H1 (cell line): ENCODE measurements around the gene DOCK9. TPM values are rescaled to one million over a fixed set of nuclear protein-coding genes. Genes with fewer than 3 reads are reported as not detected.

ENCODE experiments used
- CTCF ChIA-PET: fragments of 300-600 bp; sonication (Branson Sonifier 250); formaldehyde crosslinking; loops from one replicate; lab custom pipeline; 2021; ENCODE audit not compliant: partially characterized antibody; lab: Charles Lee
- POLR2A ChIA-PET: fragments of 300-600 bp; sonication (Branson Sonifier 250); formaldehyde crosslinking; loops from one replicate; lab custom pipeline; 2021; ENCODE audit warnings: inconsistent platforms; ENCODE audit not compliant: partially characterized antibody; lab: Charles Lee
- DNase-seq, 2 experiments: peaks; one replicate each; pipeline versions ENCODE4 v3.0.0 to v3.0.0-alpha.2; 2010 to 2022; ENCODE audit warnings: low spot score in 2 of 2, low read depth in 1 of 2, mixed read lengths in 1 of 2
- FAIRE-seq: peaks from 2 replicates; lab custom pipeline; 2011; peaks lifted over from hg19 to GRCh38; lab: Jason Lieb, UNC
- H2AFZ ChIP-seq: 2 replicates; pipeline ENCODE4 v1.8.1; 2012; ENCODE audit warnings: low read length, inconsistent platforms
- H2AK5ac ChIP-seq: 2 replicates; pipeline ENCODE4 v1.6.1; 2013; ENCODE audit warnings: low read depth, low read length
- H2BK120ac ChIP-seq: replicated peaks from 2 replicates; pipeline ENCODE3; 2013; ENCODE audit warnings: low read depth, low read length, inconsistent platforms
- H2BK12ac ChIP-seq: 2 replicates; pipeline ENCODE4 v1.6.1; 2013; ENCODE audit warnings: low read depth, low read length
- H2BK15ac ChIP-seq: 2 replicates; pipeline ENCODE4 v1.6.1; 2013; ENCODE audit warnings: low read length
- H2BK20ac ChIP-seq: 2 replicates; pipeline ENCODE4 v1.6.1; 2013; ENCODE audit warnings: low read length
- H2BK5ac ChIP-seq: 2 replicates; pipeline ENCODE4 v1.6.1; 2013; ENCODE audit warnings: low read depth, low read length
- H3K14ac ChIP-seq: 2 replicates; pipeline ENCODE4 v1.6.1; 2013; ENCODE audit warnings: inconsistent platforms; ENCODE audit not compliant: insufficient read length
- H3K18ac ChIP-seq: 2 replicates; pipeline ENCODE4 v1.6.1; 2013; ENCODE audit warnings: low read length; ENCODE audit errors: extremely low read depth
- H3K23ac ChIP-seq: 2 replicates; pipeline ENCODE4 v1.6.1; 2013; ENCODE audit warnings: inconsistent platforms; ENCODE audit not compliant: insufficient read length
- H3K23me2 ChIP-seq: 2 replicates; pipeline ENCODE4 v1.6.1; 2013; ENCODE audit warnings: low read depth, low read length
- H3K27ac ChIP-seq: 2 replicates; pipeline ENCODE4 v1.6.1; 2011; ENCODE audit warnings: low read depth, low read length, inconsistent platforms
- H3K27me3 ChIP-seq, 4 experiments: replicated peaks in 1 of 4; 1 replicate in 1 of 4; 2 replicates in 3 of 4; pipeline versions ENCODE4 v1.6.1 to v1.8.1; 2011 to 2013; ENCODE audit warnings: low read length in 3 of 4, mild to moderate bottlenecking in 3 of 4, inconsistent platforms in 2 of 4, mixed read lengths in 2 of 4, moderate library complexity in 1 of 4; ENCODE audit not compliant: control insufficient read depth in 3 of 4, insufficient read depth in 3 of 4; ENCODE audit errors: extremely low read depth in 1 of 4
- H3K36me3 ChIP-seq, 4 experiments: 2 replicates each; pipeline versions ENCODE4 v1.6.1 to v1.8.1; 2011 to 2013; ENCODE audit warnings: mild to moderate bottlenecking in 4 of 4, low read length in 3 of 4, moderate library complexity in 2 of 4, control low read depth in 1 of 4, inconsistent platforms in 1 of 4; ENCODE audit not compliant: insufficient read depth in 4 of 4, control insufficient read depth in 2 of 4
- H3K4ac ChIP-seq: replicated peaks from 2 replicates; pipeline ENCODE3; 2013; ENCODE audit warnings: low read length, low read depth, mixed read lengths, inconsistent platforms; ENCODE audit not compliant: insufficient read length
- H3K4me1 ChIP-seq, 4 experiments: replicated peaks in 1 of 4; 1 replicate in 1 of 4; 2 replicates in 3 of 4; pipeline versions ENCODE4 v1.6.1 to v1.8.1; 2011 to 2013; ENCODE audit warnings: low read length in 3 of 4, inconsistent platforms in 2 of 4, mixed read lengths in 1 of 4; ENCODE audit not compliant: insufficient read depth in 4 of 4, control insufficient read depth in 3 of 4
- H3K4me2 ChIP-seq, 2 experiments: 2 replicates each; pipeline versions ENCODE4 v1.6.1 to v1.8.1; 2011 to 2013; ENCODE audit warnings: low read depth in 2 of 2, low read length in 2 of 2, control low read depth in 1 of 2, inconsistent platforms in 1 of 2, mild to moderate bottlenecking in 1 of 2; ENCODE audit not compliant: insufficient read depth in 1 of 2
- H3K4me3 ChIP-seq, 4 experiments: fragments of 200-600, 300-600 bp in 1 of 4; sonication (generic), shearing (Covaris generic), sonication (Bioruptor Twin) in 1 of 4; 2 replicates each; pipeline versions ENCODE4 v1.5.1 to v1.8.1; 2011 to 2016; ENCODE audit warnings: low read length in 4 of 4, low read depth in 3 of 4, control low read depth in 2 of 4, inconsistent platforms in 2 of 4, mild to moderate bottlenecking in 2 of 4, mixed read lengths in 1 of 4, moderate library complexity in 1 of 4; ENCODE audit not compliant: insufficient read depth in 2 of 4; ENCODE audit errors: extremely low read depth in 1 of 4
- H3K56ac ChIP-seq: replicated peaks from 2 replicates; pipeline ENCODE3; 2013; ENCODE audit warnings: low read depth, mild to moderate bottlenecking, mixed read lengths, low read length, inconsistent platforms; ENCODE audit not compliant: insufficient read length
- H3K79me1 ChIP-seq: 2 replicates; pipeline ENCODE4 v1.6.1; 2013; ENCODE audit warnings: low read depth, low read length, control low read depth
- H3K79me2 ChIP-seq, 2 experiments: 2 replicates each; pipeline versions ENCODE4 v1.6.1 to v1.8.1; 2012 to 2013; ENCODE audit warnings: low read length in 2 of 2, mild to moderate bottlenecking in 2 of 2, inconsistent platforms in 1 of 2; ENCODE audit not compliant: insufficient read depth in 2 of 2, control insufficient read depth in 1 of 2
- H3K9ac ChIP-seq, 4 experiments: replicated peaks in 1 of 4; 1 replicate in 1 of 4; 2 replicates in 3 of 4; pipeline versions ENCODE4 v1.6.1 to v1.8.1; 2011 to 2013; ENCODE audit warnings: low read depth in 3 of 4, low read length in 3 of 4, control low read depth in 2 of 4, mild to moderate bottlenecking in 2 of 4, moderate library complexity in 2 of 4, inconsistent platforms in 1 of 4; ENCODE audit errors: extremely low read depth in 1 of 4
- H3K9me3 ChIP-seq, 2 experiments: 2 replicates each; pipeline versions ENCODE4 v1.6.1 to v1.8.1; 2012 to 2013; ENCODE audit warnings: mild to moderate bottlenecking in 2 of 2, moderate library complexity in 2 of 2, control low read depth in 1 of 2, inconsistent platforms in 1 of 2, low read depth in 1 of 2, low read length in 1 of 2, mixed read lengths in 1 of 2; ENCODE audit not compliant: insufficient read depth in 2 of 2
- H4K20me1 ChIP-seq, 2 experiments: replicated peaks in 1 of 2; 2 replicates each; pipeline versions ENCODE3 to v1.8.1; 2011 to 2013; ENCODE audit warnings: inconsistent platforms in 2 of 2, low read length in 2 of 2, mild to moderate bottlenecking in 1 of 2; ENCODE audit not compliant: insufficient read depth in 2 of 2, control insufficient read depth in 1 of 2
- H4K5ac ChIP-seq: 2 replicates; pipeline ENCODE4 v1.6.1; 2013; ENCODE audit warnings: low read length, low read depth, mixed read lengths, inconsistent platforms; ENCODE audit not compliant: insufficient read length
- H4K8ac ChIP-seq: 2 replicates; pipeline ENCODE4 v1.8.0; 2013; ENCODE audit warnings: mild to moderate bottlenecking, moderate library complexity, low read length, inconsistent platforms; ENCODE audit not compliant: insufficient read depth; ENCODE audit errors: extremely low read depth
- H4K91ac ChIP-seq: replicated peaks from 2 replicates; pipeline ENCODE3; 2013; ENCODE audit warnings: low read length, mixed read lengths, inconsistent platforms; ENCODE audit not compliant: insufficient read length
- EP300 ChIP-seq, 2 experiments: IDR thresholded peaks; 1 replicate in 1 of 2; 2 replicates in 1 of 2; pipeline ENCODE4 v1.6.1; 2011 to 2012; ENCODE audit warnings: low read depth in 2 of 2, low read length in 2 of 2, mild to moderate bottlenecking in 2 of 2, borderline replicate concordance in 1 of 2, inconsistent platforms in 1 of 2, moderate library complexity in 1 of 2
- JUND ChIP-seq: IDR thresholded peaks from 2 replicates; pipeline ENCODE4 v1.6.1; 2011; ENCODE audit warnings: mild to moderate bottlenecking, improper control_type of control experiment, low read length
- NRF1 ChIP-seq: IDR thresholded peaks from 2 replicates; pipeline ENCODE4 v1.6.1; 2011; ENCODE audit warnings: mild to moderate bottlenecking, low read depth, low read length, improper control_type of control experiment
- POU5F1 ChIP-seq: IDR thresholded peaks from 2 replicates; pipeline ENCODE4 v1.6.1; 2011; ENCODE audit warnings: low read depth, mild to moderate bottlenecking, low read length, moderate library complexity
- SAP30 ChIP-seq: fragments of 300-600 bp; sonication (generic); IDR thresholded peaks from 2 replicates; pipeline ENCODE4 v1.7.1; 2012; ENCODE audit warnings: low read length, moderate library complexity, mild to moderate bottlenecking, inconsistent platforms; ENCODE audit not compliant: insufficient read depth, insufficient replicate concordance
- SIN3A ChIP-seq, 2 experiments: IDR thresholded peaks in 1 of 2; conservative IDR thresholded peaks in 1 of 2; 2 replicates each; pipeline ENCODE4 v1.6.1; 2011 to 2012; ENCODE audit warnings: low read length in 2 of 2, improper control_type of control experiment in 1 of 2, low read depth in 1 of 2, mild to moderate bottlenecking in 1 of 2
- SP2 ChIP-seq: IDR thresholded peaks from 2 replicates; pipeline ENCODE4 v1.6.1; 2012; ENCODE audit warnings: mild to moderate bottlenecking, low read length, inconsistent platforms
- SUZ12 ChIP-seq: fragments of 200-600 bp; sonication (generic); IDR thresholded peaks from 2 replicates; pipeline ENCODE4 v1.6.1; 2012; ENCODE audit warnings: mild to moderate bottlenecking, inconsistent platforms, low read length, moderate library complexity, mixed read lengths
- TAF1 ChIP-seq: IDR thresholded peaks from 2 replicates; pipeline ENCODE4 v1.6.1; 2011; ENCODE audit warnings: mild to moderate bottlenecking, low read depth, low read length
- YY1 ChIP-seq: IDR thresholded peaks from 2 replicates; pipeline ENCODE4 v1.6.1; 2011; ENCODE audit warnings: low read depth, mild to moderate bottlenecking, low read length
- ZNF274 ChIP-seq: IDR thresholded peaks from 2 replicates; pipeline ENCODE4 v1.7.0; 2012; ENCODE audit warnings: low read length, borderline replicate concordance; ENCODE audit errors: extremely low read depth
- WGBS, 2 experiments: shearing (Covaris generic) in 1 of 2; methylation state at CpG; one replicate each; pipeline versions ENCODE4 v1.1.6 to v1.1.7; 2013 to 2015; ENCODE audit warnings: low lambda C conversion rate in 2 of 2, mixed read lengths in 2 of 2, inconsistent platforms in 1 of 2, low coverage in 1 of 2, missing lambda C conversion rate in 1 of 2; ENCODE audit not compliant: insufficient replicate concordance in 2 of 2, insufficient coverage in 1 of 2, insufficient read length in 1 of 2; ENCODE audit errors: extremely low coverage in 1 of 2, missing lambda C conversion rate in 1 of 2; 5-methylcytosine and 5-hydroxymethylcytosine counted together
- polyA plus RNA-seq, 7 experiments: library from polyadenylated mRNA; depleted of rRNA in 3 of 7; stranded (reverse) in 5 of 7; unstranded in 2 of 7; fragments of >200 nt in 5 of 7; fragments of 200-250 nt in 2 of 7; gene quantifications; 1 replicate in 5 of 7; 2 replicates in 1 of 7; 4 replicates in 1 of 7; pipeline versions ENCODE4 v1.2.1 to v1.2.3, GENCODE V29; 2011 to 2013; ENCODE audit warnings: missing spikeins in 2 of 7, mixed read lengths in 2 of 7
- total RNA-seq: library from RNA; stranded (reverse); fragmentation: NEBNext Ultra II Directional; extraction: Animal tissue kit (Norgen Biotek cat#: 25700); gene quantifications from 2 replicates; pipeline ENCODE4 v1.2.1, GENCODE V29; 2021

The DOCK9 gene
- total and polyA plus RNA-seq, 2 of the 8 experiments (the other 6 are each of a cell fraction or from before 2014, with no cell fraction given): 21.6 to 31.5 TPM

- FAIRE-seq (no peak), DNase-seq (no peak)
- Histone ChIP-seq H3K4me3 (no peak overlapping the region), H4K8ac (no peak overlapping the region), H3K27me3 (no peaks in the 10 kb centered on the region), H3K27ac (no peak overlapping the region), H2BK15ac (no peak overlapping the region), H4K5ac (no peak overlapping the region), H3K56ac (no peak overlapping the region), H2BK5ac (no peak overlapping the region), H3K4me2 (no peak overlapping the region), H3K9ac (no peak overlapping the region), H3K4me1 (no peaks in the 10 kb centered on the region), H4K20me1 (no peaks in the 10 kb centered on the region), H3K36me3 (no peaks in the 10 kb centered on the region), H3K79me2 (no peaks in the 10 kb centered on the region), H3K4ac (no peak overlapping the region), H4K91ac (no peak overlapping the region), H3K23me2 (no peaks in the 10 kb centered on the region; the same call in 1 of the 2 replicates), H2BK120ac (no peak overlapping the region), H2BK12ac (no peak overlapping the region), H3K18ac (no peak overlapping the region), H3K23ac (no peak overlapping the region), H3K14ac (no peak overlapping the region), H2AFZ (no peak overlapping the region), H2BK20ac (no peak overlapping the region), H2AK5ac (no peak overlapping the region), H3K9me3 (no peaks in the 10 kb centered on the region), H3K79me1 (no peaks in the 10 kb centered on the region)
- 86% methylated on average over 12 of the region's 12 CpGs; no CpG with 5 or more reads in 1 of the 2 experiments for WGBS, 2 experiments
- ChIA-PET CTCF (interaction anchor here (0.6 to 4.6 kb wide), 5 partner anchors 10 to 168 kb away, joined by 3 to 22 read pairs (median 3); no protein-coding TSS in a partner anchor), POLR2A (no interaction called here)
- TF ChIP-seq SP2 (no peak), YY1 (no peak), SIN3A (conservative IDR thresholded peaks at IDR 0.05 in 1 of 2, IDR thresholded peaks at IDR 0.05 in 1 of 2; ENCODE audit: low read depth in 1 of 2, low read length in 2 of 2) (no peak), NRF1 (no peak), TAF1 (no peak), SUZ12 (no peak), POU5F1 (no peak), JUND (no peak), ZNF274 (no peak), SAP30 (no peak), EP300 (IDR thresholded peaks at IDR 0.05; ENCODE audit: borderline replicate concordance in 1 of 2, low read depth in 2 of 2, low read length in 2 of 2) (no peak)
Observed at GRCh38 chr13:98783856-98784478, 193.9 kb downstream of the DOCK9 start.
